GM19043 (cell line): ENCODE data around the gene FERMT3.

Experiments
- ATAC-seq: cut with Tn5 transposase; IDR thresholded peaks from one replicate; pipeline ENCODE4 v1.9.1; 2021; ENCODE audit warnings: low read depth; ENCODE audit not compliant: unreplicated experiment

Gene FERMT3

DNA sequence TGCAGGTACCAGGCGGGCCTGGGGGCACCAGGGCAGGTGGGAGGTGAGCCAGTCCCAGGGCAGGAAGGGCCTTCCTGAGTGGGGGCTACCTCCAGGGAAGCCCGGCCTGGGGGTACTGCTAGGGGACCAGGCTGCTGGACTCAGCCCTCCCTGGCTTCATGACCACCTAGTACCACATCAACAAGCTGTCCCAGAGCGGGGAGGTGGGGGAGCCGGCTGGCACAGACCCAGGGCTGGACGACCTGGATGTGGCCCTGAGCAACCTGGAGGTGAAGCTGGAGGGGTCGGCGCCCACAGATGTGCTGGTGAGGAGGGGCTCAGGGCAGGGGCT is 12.8 kb downstream of the FERMT3 start:
- no peak for ATAC-seq

DNA sequence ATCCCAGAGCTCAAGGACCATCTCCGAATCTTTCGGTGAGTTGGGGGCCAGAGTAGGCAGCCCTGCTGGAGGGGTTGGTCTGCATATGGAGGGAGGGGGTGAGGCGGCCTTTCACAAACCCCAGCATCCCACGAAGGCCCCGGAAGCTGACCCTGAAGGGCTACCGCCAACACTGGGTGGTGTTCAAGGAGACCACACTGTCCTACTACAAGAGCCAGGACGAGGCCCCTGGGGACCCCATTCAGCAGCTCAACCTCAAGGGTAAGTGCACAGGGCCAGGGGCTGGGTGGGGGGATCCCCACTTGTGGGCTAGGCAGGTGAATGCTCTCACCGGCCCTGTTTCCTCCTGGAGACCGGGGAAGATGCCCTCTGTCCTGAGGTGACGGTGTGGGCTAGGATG is 13.2 kb downstream of the FERMT3 start:
- no peak for ATAC-seq

DNA sequence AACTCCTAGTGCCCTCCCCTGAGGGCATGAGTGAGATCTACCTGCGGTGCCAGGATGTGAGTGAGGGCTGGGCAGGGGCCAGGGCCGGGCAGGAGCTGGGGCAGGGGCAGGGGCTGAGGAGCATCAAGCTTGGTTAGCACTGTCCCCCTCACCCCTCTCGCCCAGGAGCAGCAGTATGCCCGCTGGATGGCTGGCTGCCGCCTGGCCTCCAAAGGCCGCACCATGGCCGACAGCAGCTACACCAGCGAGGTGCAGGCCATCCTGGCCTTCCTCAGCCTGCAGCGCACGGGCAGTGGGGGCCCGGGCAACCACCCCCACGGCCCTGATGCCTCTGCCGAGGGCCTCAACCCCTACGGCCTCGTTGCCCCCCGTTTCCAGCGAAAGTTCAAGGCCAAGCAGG is 13.8 kb downstream of the FERMT3 start:
- ATAC-seq = no peak

DNA sequence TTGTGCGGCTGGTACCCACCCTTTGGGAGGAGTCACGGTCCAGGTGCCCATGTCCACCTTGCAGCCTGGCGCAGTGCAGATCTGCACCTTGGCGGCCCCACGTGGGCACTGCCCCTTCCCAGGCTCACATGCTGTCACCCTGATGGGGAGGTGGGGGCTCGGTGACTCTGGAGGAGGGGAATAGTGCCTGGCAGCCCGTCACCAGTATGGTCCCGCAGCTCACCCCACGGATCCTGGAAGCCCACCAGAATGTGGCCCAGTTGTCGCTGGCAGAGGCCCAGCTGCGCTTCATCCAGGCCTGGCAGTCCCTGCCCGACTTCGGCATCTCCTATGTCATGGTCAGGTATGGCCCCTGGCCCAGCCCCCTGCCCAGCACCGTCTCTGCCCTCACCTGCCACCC is 14.3 kb downstream of the FERMT3 start:
- no peak for ATAC-seq

DNA sequence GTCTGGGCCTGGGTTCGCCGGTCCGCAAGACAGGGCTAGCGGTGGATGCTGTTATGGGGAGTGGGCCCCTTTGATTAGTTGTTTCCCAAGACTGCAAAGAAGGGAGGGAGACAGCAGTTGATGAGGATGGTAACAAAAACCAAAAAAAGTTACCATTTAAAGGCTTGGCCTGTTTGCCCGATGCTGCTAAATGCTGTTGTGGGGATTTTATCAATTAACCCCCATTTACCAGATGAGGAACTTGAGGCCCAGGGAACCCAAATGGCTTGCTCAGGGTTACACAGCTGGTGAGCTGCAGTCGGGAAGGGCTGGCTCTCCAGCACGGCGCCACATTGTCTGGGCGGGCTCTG is 16.1 kb downstream of the FERMT3 start:
- ATAC-seq = no peak

DNA sequence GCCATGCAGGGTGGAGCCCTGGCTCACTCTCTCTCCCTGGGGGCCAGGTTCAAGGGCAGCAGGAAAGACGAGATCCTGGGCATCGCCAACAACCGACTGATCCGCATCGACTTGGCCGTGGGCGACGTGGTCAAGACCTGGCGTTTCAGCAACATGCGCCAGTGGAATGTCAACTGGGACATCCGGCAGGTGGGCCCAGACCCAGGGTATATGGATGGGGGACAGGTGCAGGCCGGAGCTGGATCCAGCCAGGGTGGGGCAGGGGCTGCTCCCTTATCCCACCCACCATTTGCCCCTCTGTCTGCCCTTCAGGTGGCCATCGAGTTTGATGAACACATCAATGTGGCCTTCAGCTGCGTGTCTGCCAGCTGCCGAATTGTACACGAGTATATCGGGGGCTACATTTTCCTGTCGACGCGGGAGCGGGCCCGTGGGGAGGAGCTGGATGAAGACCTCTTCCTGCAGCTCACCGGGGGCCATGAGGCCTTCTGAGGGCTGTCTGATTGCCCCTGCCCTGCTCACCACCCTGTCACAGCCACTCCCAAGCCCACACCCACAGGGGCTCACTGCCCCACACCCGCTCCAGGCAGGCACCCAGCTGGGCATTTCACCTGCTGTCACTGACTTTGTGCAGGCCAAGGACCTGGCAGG is 16.6 kb downstream of the FERMT3 start:
- ATAC-seq = no peak

DNA sequence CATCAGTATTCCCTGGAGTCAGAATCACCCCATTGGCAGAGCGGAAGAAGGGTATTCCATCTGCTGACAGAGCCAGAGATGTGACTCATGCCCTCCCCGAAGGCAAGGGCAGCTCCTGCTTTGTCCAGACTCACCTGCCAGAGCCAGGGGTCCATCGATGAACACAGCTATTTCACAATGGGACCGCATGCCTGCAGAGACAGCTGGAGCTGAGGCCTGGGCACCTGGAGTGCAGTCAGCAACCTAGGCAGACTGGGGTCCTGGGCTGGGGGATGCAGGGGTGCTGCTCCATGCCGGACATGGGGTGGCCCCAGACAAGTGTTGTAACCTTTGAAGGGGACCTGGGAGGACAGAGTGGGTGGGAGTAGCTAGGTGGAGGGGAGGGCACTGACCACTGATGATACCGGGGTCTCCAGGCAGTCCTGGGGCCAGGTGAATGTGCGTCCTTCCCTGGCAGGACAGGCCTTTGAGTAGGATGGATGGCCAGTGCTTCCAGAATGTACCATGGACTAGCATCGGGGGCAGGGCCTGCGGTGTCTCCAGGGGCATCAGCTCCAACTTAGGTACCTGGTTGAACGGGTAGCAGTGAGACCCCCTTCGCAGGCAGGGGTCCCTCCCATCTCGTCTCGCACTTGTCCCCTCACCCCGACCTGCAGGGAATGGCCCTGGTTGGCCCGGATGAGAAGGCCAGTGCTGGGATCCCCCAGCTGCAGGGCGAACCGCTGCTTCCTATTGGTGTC is 17.8 kb downstream of the FERMT3 start:
- no peak for ATAC-seq

DNA sequence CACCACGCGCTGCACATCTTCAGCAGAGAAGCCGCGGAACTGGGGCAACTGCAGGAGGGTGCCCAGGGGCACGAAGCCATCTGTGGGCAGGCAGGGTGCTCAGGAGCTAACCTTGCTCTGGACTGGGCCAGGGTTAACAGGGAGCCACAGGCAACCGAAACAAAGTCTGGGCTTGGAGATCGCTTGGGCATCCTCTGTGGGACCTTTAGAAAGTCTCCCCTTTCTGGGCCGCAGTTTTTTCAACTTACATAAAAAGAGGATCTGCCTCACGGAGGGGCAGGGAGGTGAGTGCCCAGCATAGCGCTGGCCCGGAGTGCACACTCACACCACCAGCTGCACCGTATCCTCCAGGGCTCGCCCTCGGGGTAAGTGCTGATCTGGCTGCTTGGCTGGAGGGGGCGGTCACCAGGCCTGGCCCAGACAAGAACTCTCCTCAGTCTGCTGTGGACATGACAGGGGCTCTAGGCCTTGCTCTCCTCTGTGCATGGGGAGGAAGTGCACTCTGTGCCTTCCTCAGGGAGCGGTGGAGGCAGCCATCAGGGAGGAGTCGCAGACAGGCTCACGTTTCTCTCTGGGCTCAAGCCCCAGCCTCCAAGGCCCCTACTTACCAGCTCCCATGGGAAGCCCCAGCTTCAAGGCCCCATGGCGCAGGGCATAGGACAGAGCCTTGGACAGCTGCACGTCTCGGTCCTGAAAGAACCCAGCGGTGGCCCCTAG is 18.5 kb downstream of the FERMT3 start:
- no peak for ATAC-seq

DNA sequence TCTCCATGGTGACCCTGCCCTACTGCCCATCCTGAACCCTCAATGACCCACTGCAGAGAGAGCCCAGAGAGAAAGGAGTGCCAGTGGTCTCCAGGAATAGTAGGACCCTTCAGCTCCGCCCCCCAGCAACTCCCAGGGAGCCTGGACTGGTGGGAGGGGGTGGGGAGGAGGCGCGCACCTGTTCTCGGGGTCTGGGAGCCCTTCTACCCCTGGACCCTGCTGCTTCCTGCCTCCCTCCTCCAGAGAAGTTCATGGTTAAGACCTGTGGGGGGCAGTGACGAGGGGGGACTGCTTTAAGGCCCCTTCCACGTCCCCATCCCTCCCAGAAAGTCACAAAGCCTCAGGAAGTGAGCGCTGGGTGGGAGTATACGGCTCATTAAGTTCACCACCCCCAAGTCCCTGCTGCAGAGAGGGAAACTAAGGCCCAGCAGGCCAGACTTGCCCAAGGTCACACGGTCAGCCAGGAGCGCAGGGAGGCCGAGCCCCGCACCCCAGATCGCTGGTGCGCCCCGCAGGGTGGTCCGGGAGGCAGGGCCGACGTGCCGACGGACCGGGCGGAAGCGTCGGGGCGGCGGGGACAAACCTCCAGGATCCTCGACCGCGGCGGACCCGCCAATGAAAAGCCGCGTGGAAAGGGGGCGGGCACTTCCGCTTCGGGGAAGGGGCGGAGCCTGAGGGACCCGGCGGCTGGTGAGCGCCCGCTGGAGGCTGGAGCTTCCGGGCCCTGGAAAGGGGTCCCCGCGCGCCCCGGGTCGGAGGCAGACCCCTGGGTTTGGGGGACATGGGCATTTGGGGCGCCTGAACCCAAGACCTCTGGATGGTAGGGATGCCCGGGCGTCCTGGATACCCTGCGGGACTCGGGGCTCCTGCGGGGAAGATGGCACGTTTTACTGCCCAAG is 19.3 kb downstream of the FERMT3 start, which contains the start of the genes NUDT22 and TRPT1:
Gene NUDT22 (plus strand): TSS at position 667 of the 899 bp plus-strand sequence. CDS start 379 bp downstream, outside the sequence.
Gene TRPT1 (minus strand): TSS at position 579 of the 899 bp plus-strand sequence. CDS start 326 bp downstream, at position 253.
- ATAC-seq = peak; percentile 39

DNA sequence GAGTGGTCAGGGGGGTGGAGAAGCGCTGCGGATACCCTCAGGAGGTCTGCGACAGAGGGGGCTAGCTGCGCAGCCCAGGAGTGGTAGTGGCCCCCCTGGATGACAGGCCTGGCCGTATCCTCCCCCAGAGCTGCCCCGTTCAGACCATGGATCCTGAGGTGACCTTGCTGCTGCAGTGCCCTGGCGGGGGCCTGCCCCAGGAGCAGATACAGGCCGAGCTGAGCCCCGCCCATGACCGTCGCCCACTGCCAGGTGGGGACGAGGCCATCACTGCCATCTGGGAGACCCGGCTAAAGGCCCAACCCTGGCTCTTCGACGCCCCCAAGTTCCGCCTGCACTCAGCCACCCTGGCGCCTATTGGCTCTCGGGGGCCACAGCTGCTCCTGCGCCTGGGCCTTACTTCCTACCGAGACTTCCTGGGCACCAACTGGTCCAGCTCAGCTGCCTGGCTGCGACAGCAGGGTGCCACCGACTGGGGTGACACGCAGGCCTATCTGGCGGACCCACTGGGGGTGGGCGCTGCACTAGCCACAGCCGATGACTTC is 20.1 kb downstream of the FERMT3 start:
- no peak for ATAC-seq

DNA sequence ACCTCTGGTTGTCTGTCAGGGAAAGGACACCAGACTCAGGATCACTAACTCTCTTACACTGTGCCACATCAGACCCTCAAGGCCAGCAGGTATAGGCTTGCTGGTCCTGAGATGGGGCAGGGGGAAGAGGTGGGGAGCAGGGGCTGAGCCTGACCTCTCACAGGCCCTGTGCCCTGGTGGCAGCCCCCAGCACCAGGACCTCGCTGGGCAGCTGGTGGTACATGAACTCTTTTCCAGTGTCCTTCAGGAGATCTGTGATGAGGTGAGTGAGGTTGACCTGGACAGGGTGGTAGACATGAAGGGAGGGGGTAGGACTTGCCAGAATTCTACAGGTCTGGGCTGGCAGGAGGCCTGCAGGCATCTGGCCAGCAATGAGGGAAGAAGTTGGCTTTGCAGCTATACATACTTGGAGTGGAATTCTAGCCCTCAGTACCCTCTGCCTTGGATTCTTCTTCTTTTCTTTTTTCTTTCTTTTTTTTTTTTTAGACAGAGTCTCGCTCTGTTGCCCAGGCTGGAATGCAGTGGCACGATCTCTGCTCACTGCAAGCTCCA is 21.0 kb downstream of the FERMT3 start:
- no peak for ATAC-seq

DNA sequence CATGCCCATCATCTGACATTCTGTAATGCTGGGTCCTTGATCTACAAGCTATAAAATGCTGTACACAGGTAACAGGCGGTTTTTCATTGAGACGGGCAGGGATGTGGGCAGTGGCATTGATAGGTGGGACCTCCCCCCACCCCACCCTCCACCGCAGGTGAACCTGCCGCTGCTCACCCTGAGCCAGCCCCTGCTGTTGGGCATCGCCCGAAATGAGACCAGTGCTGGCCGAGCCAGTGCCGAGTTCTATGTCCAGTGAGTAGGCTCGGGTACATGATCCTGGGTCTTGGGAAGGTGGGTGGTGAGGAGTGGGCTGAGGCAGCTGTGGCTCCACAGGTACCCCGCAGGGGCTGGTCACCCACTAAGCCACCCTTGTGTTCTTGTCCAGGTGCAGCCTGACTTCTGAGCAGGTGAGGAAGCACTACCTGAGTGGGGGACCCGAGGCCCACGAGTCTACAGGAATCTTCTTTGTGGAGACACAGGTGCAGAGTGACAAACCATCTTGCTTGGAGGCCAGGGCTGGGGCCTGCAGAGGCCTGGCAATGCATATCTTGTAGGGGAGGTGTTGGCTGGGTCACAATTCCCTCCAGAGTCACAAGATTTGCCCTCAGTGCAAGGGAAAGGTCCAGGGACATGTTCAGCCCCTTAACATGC is 22.7 kb downstream of the FERMT3 start:
- no peak for ATAC-seq

DNA sequence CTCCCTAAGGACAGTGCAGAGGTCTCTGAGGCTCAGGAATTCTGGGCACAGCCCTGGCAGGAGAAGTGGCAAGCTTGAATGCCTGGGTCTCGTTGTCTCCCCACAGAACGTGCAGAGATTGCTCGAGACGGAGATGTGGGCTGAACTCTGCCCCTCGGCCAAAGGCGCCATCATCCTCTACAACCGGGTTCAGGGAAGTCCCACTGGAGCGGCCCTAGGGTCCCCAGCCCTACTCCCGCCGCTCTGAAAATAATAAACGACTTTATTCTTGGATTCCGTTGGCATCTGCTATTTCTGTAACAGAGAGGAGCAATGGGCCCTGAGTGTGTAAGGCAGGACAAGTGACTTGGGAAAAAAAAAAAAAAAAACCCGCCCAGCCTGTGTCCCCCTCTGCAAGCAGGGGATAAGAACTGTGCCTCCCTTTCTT is 23.2 kb downstream of the FERMT3 start:
- ATAC-seq = no peak

DNA sequence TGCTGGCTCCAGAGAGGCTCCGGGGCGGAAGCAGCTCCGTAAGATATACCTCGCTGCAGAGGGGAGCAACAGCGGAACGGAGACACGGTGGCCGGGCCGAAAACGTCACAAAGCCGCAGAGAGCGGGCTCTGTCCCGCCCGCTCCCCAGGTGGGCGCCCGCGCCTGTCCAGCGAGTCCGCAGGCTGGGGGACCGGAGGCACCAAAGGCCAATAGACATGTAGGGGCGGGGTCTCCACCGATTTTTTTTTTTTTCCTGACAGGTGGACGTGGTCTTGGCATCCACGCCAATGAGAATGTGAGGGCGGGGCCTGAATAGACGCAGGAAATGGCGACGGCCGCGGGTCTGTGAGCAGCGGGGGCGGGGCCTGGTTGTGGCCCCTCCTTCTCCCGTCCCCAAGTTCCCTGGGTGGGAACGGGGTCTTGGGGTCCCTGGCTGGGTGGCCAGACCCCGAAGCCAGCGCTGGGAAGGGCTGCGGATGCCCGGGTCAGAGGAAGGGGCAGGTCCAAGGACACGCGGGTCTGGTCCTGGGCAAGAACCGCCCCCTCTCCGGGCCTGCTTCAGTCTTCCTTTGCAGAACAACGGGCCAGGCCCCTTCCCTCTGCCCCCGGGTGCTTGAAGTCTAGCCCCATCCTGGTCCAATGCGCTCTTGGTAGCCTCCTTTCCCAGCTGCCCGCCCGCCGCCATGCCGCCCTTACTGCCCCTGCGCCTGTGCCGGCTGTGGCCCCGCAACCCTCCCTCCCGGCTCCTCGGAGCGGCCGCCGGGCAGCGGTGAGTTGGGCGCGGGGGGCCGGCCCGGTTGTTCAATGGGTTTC is 23.9 kb downstream of the FERMT3 start, which contains the start of gene DNAJC4:
Gene DNAJC4 (plus strand): TSS at position 378 of the 814 bp plus-strand sequence. CDS start 307 bp downstream, at position 685.
- ATAC-seq = peak; percentile 45

DNA sequence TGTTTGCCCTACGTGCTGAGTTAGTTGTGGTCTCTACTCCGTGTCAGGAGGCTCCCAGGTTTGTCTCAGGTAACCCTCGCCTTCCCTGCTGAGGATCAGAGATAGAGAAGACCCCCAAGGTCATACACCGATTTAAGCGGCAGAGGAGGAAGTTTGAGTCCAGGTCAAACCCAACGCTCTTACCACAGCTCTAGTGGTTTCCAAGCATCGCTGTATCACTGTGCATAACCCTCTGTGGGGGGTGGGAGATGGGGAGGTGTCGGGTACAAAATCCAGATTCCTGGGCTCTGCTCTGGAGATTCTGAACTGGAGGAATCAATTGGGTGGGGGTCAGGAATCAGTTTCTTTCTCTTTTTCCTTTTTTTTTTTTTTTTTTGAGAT is 24.5 kb downstream of the FERMT3 start:
- ATAC-seq = no peak

DNA sequence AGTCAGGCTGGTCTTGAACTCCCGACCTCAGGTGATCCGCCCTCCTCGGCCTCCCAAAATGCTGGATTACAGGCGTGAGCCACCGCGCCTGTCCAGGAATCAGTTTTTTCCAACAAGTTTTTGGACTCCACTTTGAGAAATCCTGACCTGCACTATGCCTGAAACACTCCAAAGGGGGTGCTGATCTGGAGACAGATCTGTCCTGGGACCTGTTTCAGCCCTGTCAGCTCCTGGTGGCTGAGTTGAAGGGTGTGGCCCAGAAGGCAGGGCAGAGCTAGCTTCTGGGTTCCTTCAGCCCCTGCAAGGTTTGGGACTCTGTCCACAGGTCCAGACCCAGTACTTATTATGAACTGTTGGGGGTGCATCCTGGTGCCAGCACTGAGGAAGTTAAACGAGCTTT is 25.0 kb downstream of the FERMT3 start:
- ATAC-seq = no peak

DNA sequence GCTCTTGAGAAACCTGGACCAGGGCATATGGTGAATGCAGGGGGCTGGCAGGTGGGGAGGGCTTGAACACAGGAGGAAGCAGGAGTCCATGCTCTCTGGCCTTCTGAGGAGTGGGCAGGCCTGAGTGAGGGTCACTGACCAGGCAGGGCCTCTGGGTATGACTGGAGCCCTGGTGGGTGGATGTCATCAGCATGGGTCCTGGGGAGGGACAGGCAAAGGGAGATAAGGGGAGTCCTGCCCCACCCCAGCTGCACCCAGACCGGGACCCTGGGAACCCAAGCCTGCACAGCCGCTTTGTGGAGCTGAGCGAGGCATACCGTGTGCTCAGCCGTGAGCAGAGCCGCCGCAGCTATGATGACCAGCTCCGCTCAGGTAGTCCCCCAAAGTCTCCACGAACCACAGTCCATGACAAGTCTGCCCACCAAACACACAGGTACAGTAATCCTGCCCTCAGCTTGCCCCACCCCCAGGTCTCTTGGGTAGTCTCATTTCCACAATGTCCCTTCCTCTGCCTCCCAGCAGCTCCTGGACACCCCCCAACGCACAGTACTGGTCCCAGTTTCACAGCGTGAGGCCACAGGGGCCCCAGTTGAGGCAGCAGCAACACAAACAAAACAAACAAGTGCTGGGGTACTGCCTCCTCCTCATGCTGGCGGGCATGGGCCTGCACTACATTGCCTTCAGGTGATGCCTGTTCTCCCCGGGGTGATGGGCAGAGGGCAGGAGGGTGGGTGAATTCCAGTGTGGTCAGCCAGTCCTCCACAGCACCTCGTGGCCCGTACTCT is 25.9 kb downstream of the FERMT3 start:
- ATAC-seq = no peak

DNA sequence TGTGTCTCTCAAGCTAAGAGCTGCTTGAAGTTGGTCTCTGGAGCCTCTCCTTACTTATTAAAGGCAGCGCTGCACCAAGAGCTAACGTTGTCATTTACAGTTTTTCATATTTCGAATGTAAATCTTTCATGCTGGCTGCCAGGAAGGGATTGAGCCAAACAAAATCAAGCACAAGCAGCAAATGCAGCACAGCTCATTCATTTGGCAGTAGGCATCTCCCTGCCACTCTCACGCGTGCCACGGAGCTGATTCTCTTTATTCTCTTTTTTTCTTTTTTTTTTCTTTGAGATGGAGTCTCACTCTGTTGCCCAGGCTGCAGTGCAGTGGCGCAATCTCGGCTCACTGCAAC is 26.4 kb downstream of the FERMT3 start:
- ATAC-seq = no peak
